ENCODE results near the gene CNMD. TPM values are rescaled to one million over a fixed set of nuclear protein-coding genes. Genes with fewer than 3 reads are reported as not detected.

CNMD gene
- total and polyA plus RNA-seq, 2 of the 8 experiments (the other 6 are each of a cell fraction or from before 2014, with no cell fraction given): 87.4 to 113 TPM

- TF ChIP-seq CHD7 (IDR thresholded peaks at IDR 0.05; ENCODE audit: insufficient replicate concordance, low read length) (no peak), SP1 (IDR thresholded peaks at IDR 0.05; ENCODE audit: low read depth, low read length) (no peak)
Measured at GRCh38 chr13:52726258-52726657, 13.4 kb downstream of the CNMD start (continued).

Data from H1 (cell line).